K562 (cell line): ENCODE results near the gene AMZ2. TPM values are rescaled to one million over a fixed set of nuclear protein-coding genes. Genes with fewer than 3 reads are reported as not detected.

Experiments used
- ATAC-seq: fragments of 200-7000 bp; cut with Tn5 transposase; 3 replicates; pipeline ENCODE4 v1.9.1; 2020; ENCODE audit warnings: moderate library complexity
- BruUV-seq: library from RNA; stranded (reverse); fragments of 400-500 nt; replicated peaks from 2 replicates; lab custom pipeline; 2021; lab: Mats Ljungman, UMichigan
- CTCF ChIA-PET: fragments of 300-600 bp; formaldehyde crosslinking; extraction: SDS; loops from one replicate; lab custom pipeline; 2021; ENCODE audit warnings: low intra/inter-chr PET ratio; lab: Yijun Ruan, JAX
- POLR2A ChIA-PET: fragments of 300-600, 350-650 bp; sonication (Branson Sonifier 250); formaldehyde crosslinking; extraction: SDS; loops from one replicate; lab custom pipeline; 2021; ENCODE audit warnings: antibody characterized with exemption, inconsistent platforms; lab: Yijun Ruan, JAX
- DNase-seq, 4 experiments: peaks; one replicate each; pipeline versions ENCODE4 v3.0.0 to v3.0.0-alpha.2; 2011 to 2018; ENCODE audit warnings: low spot score in 3 of 4, mixed read lengths in 3 of 4; ENCODE audit errors: extremely low read depth in 1 of 4
- FAIRE-seq: peaks from 2 replicates; lab custom pipeline; 2011; peaks lifted over from hg19 to GRCh38; lab: Jason Lieb, UNC
- H2AFZ ChIP-seq: 2 replicates; pipeline ENCODE4 v1.6.0; 2011; ENCODE audit warnings: low read depth, low read length, control low read depth, inconsistent platforms
- H3K27ac ChIP-seq: fragments of 200-600 bp; 3 replicates; pipeline ENCODE4 v1.8.0; 2011; ENCODE audit warnings: low read depth, mild to moderate bottlenecking, control low read depth, inconsistent platforms, low read length, moderate library complexity, mixed read lengths; ENCODE audit errors: extremely low read depth
- H3K27me3 ChIP-seq, 2 experiments: fragments of 300-600 bp in 1 of 2; 2 replicates in 1 of 2; 3 replicates in 1 of 2; pipeline versions ENCODE4 v1.6.0 to v1.8.0; 2011; ENCODE audit warnings: inconsistent platforms in 2 of 2, low read length in 2 of 2, mild to moderate bottlenecking in 1 of 2, mixed read lengths in 1 of 2, moderate library complexity in 1 of 2; ENCODE audit not compliant: control insufficient read depth in 2 of 2, insufficient read depth in 2 of 2
- H3K36me3 ChIP-seq: fragments of 300-600 bp; 3 replicates; pipeline ENCODE4 v1.8.0; 2011; ENCODE audit warnings: mild to moderate bottlenecking, low read length, inconsistent platforms; ENCODE audit not compliant: control insufficient read depth, insufficient read depth
- H3K4me1 ChIP-seq, 2 experiments: fragments of 200-600 bp in 1 of 2; replicated peaks in 1 of 2; 2 replicates in 1 of 2; 3 replicates in 1 of 2; pipeline versions ENCODE4 v1.5.1 to v1.8.0; 2011; ENCODE audit warnings: inconsistent platforms in 2 of 2, low read length in 2 of 2, mild to moderate bottlenecking in 1 of 2, mixed read lengths in 1 of 2, moderate library complexity in 1 of 2; ENCODE audit not compliant: control insufficient read depth in 2 of 2, insufficient read depth in 2 of 2
- H3K4me2 ChIP-seq: 2 replicates; pipeline ENCODE4 v1.6.1; 2011; ENCODE audit warnings: low read length, control low read depth, inconsistent platforms, mixed read lengths; ENCODE audit not compliant: insufficient read depth
- H3K4me3 ChIP-seq: fragments of 200-600 bp; sonication (generic), shearing (Covaris generic); 2 replicates; pipeline ENCODE4 v1.5.1; 2016; ENCODE audit warnings: control low read depth, inconsistent platforms
- H3K79me2 ChIP-seq: fragments of 200-600 bp; 3 replicates; pipeline ENCODE4 v1.8.0; 2011; ENCODE audit warnings: low read length, inconsistent platforms; ENCODE audit not compliant: control insufficient read depth, insufficient read depth
- H3K9ac ChIP-seq, 2 experiments: 2 replicates each; pipeline versions ENCODE4 v1.6.0 to v1.6.1; 2011; ENCODE audit warnings: low read depth in 2 of 2, low read length in 2 of 2, control low read depth in 1 of 2, inconsistent platforms in 1 of 2, mild to moderate bottlenecking in 1 of 2, mixed read lengths in 1 of 2; ENCODE audit not compliant: insufficient read depth in 1 of 2
- H3K9me1 ChIP-seq: one replicate; pipeline ENCODE4 v1.6.0; 2011; ENCODE audit warnings: inconsistent platforms, mild to moderate bottlenecking, low read length, moderate library complexity; ENCODE audit not compliant: control insufficient read depth, insufficient read depth
- H3K9me3 ChIP-seq: replicated peaks from 2 replicates; pipeline ENCODE4 v1.5.1; 2011; ENCODE audit warnings: low read depth, low read length, inconsistent platforms; ENCODE audit not compliant: control insufficient read depth, insufficient read depth
- H4K20me1 ChIP-seq: replicated peaks from 2 replicates; pipeline ENCODE4 v1.6.1; 2011; ENCODE audit warnings: low read length, inconsistent platforms, mixed read lengths; ENCODE audit not compliant: control insufficient read depth, insufficient read depth
- CTBP1 ChIP-seq: fragments of 450-650 bp; IDR thresholded peaks from 2 replicates; pipeline ENCODE4 v1.6.1; 2016; ENCODE audit warnings: borderline replicate concordance
- ETV5 ChIP-seq: sonication (generic); formaldehyde crosslinking; IDR thresholded peaks from 2 replicates; pipeline ENCODE4 v1.4.0; 2020; ENCODE audit warnings: low read depth, mild to moderate bottlenecking, missing genetic modification reagents
- KDM2B ChIP-seq: fragments of 250-450 bp; sonication (Bioruptor Pico); IDR thresholded peaks from 2 replicates; pipeline ENCODE4 v1.8.0; 2021; ENCODE audit warnings: mild to moderate bottlenecking, moderate library complexity
- MBD1 ChIP-seq: fragments of 250-450 bp; sonication (Bioruptor Pico); IDR thresholded peaks from 2 replicates; pipeline ENCODE4 v1.8.0; 2022; ENCODE audit warnings: inconsistent platforms
- MTF1 ChIP-seq: fragments of 250-450 bp; sonication (Bioruptor Pico); IDR thresholded peaks from 2 replicates; pipeline ENCODE4 v1.9.0; 2021; ENCODE audit warnings: moderate library complexity, mild to moderate bottlenecking, inconsistent platforms, borderline replicate concordance
- NR3C1 ChIP-seq: sonication (generic); formaldehyde crosslinking; IDR thresholded peaks from 2 replicates; pipeline ENCODE4 v1.8.1; 2022; ENCODE audit warnings: missing genetic modification reagents
- NUFIP1 ChIP-seq: fragments of 450-650 bp; IDR thresholded peaks from 2 replicates; pipeline ENCODE4 v1.6.1; 2018; ENCODE audit not compliant: partially characterized antibody
- POLR3A ChIP-seq: IDR thresholded peaks from 2 replicates; pipeline ENCODE4 v1.6.1; 2011; ENCODE audit warnings: borderline replicate concordance, mild to moderate bottlenecking, moderate library complexity; ENCODE audit not compliant: insufficient read length, insufficient read depth; ENCODE audit errors: extremely low read depth
- TARDBP ChIP-seq: fragments of 450-650 bp; IDR thresholded peaks from 2 replicates; pipeline ENCODE4 v1.6.1; 2016
- THRAP3 ChIP-seq: fragments of 450-650 bp; IDR thresholded peaks from 2 replicates; pipeline ENCODE4 v1.6.1; 2016; ENCODE audit warnings: mild to moderate bottlenecking, inconsistent platforms, borderline replicate concordance
- ZKSCAN8 ChIP-seq: fragments of 200-800 bp; sonication (Bioruptor generic); IDR thresholded peaks from 2 replicates; pipeline ENCODE4 v1.6.1; 2016; ENCODE audit warnings: missing genetic modification characterization, missing compliant biosample characterization
- ZNF224 ChIP-seq: sonication (generic); formaldehyde crosslinking; IDR thresholded peaks from 2 replicates; pipeline ENCODE4 v1.8.0; 2022; ENCODE audit warnings: mild to moderate bottlenecking, missing genetic modification reagents
- ZNF3 ChIP-seq: fragments of 250-450 bp; sonication (Bioruptor Pico); IDR thresholded peaks from 2 replicates; pipeline ENCODE4 v1.5.0; 2021; ENCODE audit warnings: mild to moderate bottlenecking, moderate library complexity
- ZNF507 ChIP-seq: conservative IDR thresholded peaks from 2 replicates; pipeline ENCODE4 v1.6.1; 2017; ENCODE audit warnings: missing genetic modification characterization, missing compliant biosample characterization
- ZNF707 ChIP-seq: fragments of 250-450 bp; sonication (Bioruptor Pico); conservative IDR thresholded peaks from 2 replicates; pipeline ENCODE4 v1.8.0; 2022; ENCODE audit warnings: inconsistent platforms, mild to moderate bottlenecking, moderate library complexity
- WGBS: fragments of 100-300 bp; shearing (Covaris generic); methylation state at CpG from one replicate; pipeline ENCODE4 v1.1.6; 2016; ENCODE audit warnings: low coverage, mixed read lengths; ENCODE audit not compliant: insufficient coverage; ENCODE audit errors: missing lambda C conversion rate; 5-methylcytosine and 5-hydroxymethylcytosine counted together
- in situ Hi-C: fragments of 300-500 bp; cut with MboI; formaldehyde crosslinking; loops from 4 replicates; pipeline ENCODE4 v1.15.0; 2018; ENCODE audit warnings: inconsistent platforms, mixed read lengths
- intact Hi-C: fragments of 100-400 bp; cut with micrococcal nuclease; formaldehyde crosslinking; loops from 2 replicates; pipeline ENCODE4 v1.14.2; 2022
- polyA plus RNA-seq, 8 experiments: library from polyadenylated mRNA; depleted of rRNA in 4 of 8; stranded (reverse) in 5 of 8; unstranded in 3 of 8; fragments of >200 nt; fragmentation: Nextera tagmentation in 2 of 8; fragmentation: Illumina TruSeq in 1 of 8; extraction: Ambion mirVana in 2 of 8; extraction: Trizol in 1 of 8; gene quantifications; 2 replicates each; pipeline versions ENCODE4 v1.2.1 to v1.2.3, GENCODE V29; 2011 to 2014; ENCODE audit warnings: inconsistent platforms in 1 of 8, missing spikeins in 1 of 8
- total RNA-seq, 7 experiments: library from RNA; depleted of rRNA in 6 of 7; stranded (reverse); fragments of >200 nt in 6 of 7; fragmentation: Illumina TruSeq in 2 of 7; extraction: Trizol in 2 of 7; gene quantifications; 2 replicates each; pipeline versions ENCODE4 v1.2.1 to v1.2.3, GENCODE V29; 2011 to 2021; ENCODE audit warnings: low replicate concordance in 1 of 7
- TF ChIP-seq, protein P1 (sequence below): fragments of 250-450 bp; sonication (Bioruptor Pico); IDR thresholded peaks from 2 replicates; pipeline ENCODE4 v1.4.0; 2020
- TF ChIP-seq, protein P2 (sequence below): fragments of 250-450 bp; sonication (Bioruptor Pico); IDR thresholded peaks from 2 replicates; pipeline ENCODE4 v1.8.0; 2021; ENCODE audit warnings: moderate library complexity, mild to moderate bottlenecking, inconsistent platforms
- TF ChIP-seq, protein P3 (sequence below), 2 experiments: fragments of 450-650 bp; IDR thresholded peaks; 2 replicates each; pipeline ENCODE4 v1.6.1; 2016

AMZ2 gene
- total and polyA plus RNA-seq, 9 of the 15 experiments (the other 6 are each of a cell fraction or from before 2014, with no cell fraction given), result 22.6 to 92.2 (median 52.6) TPM

GRCh38 chr17:68199837-68200688 lies 47.8 kb upstream of the AMZ2 start:
- in situ Hi-C loops, result no loop called here
- DNase-seq, result no peak
- TF ChIP-seq THRAP3, result no peak
- TF ChIP-seq MTF1 (CRISPR knock-in tag), result no peak
- TF ChIP-seq, protein P1, sequence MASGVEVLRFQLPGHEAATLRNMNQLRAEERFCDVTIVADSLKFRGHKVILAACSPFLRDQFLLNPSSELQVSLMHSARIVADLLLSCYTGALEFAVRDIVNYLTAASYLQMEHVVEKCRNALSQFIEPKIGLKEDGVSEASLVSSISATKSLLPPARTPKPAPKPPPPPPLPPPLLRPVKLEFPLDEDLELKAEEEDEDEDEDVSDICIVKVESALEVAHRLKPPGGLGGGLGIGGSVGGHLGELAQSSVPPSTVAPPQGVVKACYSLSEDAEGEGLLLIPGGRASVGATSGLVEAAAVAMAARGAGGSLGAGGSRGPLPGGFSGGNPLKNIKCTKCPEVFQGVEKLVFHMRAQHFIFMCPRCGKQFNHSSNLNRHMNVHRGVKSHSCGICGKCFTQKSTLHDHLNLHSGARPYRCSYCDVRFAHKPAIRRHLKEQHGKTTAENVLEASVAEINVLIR (CRISPR knock-in tag), result no peak
- TF ChIP-seq ZNF507 (tag), result no peak
- TF ChIP-seq TARDBP, result no peak
- no peak for TF ChIP-seq NR3C1
- TF ChIP-seq, protein P2, sequence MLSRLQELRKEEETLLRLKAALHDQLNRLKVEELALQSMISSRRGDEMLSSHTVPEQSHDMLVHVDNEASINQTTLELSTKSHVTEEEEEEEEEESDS (CRISPR knock-in tag), result no peak
- no peak for TF ChIP-seq ZNF224 (CRISPR knock-in tag)
- no peak for TF ChIP-seq ETV5 (CRISPR knock-in tag)
- TF ChIP-seq ZNF707, result no peak
- TF ChIP-seq ZNF3 (CRISPR knock-in tag), result no peak
- no peak for TF ChIP-seq KDM2B (CRISPR knock-in tag)
- TF ChIP-seq ZKSCAN8, result no peak
- TF ChIP-seq CTBP1, result no peak
- no peak for TF ChIP-seq MBD1 (CRISPR knock-in tag)
- TF ChIP-seq, protein P3, sequence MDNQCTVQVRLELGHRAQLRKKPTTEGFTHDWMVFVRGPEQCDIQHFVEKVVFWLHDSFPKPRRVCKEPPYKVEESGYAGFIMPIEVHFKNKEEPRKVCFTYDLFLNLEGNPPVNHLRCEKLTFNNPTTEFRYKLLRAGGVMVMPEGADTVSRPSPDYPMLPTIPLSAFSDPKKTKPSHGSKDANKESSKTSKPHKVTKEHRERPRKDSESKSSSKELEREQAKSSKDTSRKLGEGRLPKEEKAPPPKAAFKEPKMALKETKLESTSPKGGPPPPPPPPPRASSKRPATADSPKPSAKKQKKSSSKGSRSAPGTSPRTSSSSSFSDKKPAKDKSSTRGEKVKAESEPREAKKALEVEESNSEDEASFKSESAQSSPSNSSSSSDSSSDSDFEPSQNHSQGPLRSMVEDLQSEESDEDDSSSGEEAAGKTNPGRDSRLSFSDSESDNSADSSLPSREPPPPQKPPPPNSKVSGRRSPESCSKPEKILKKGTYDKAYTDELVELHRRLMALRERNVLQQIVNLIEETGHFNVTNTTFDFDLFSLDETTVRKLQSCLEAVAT (IDR thresholded peaks at IDR 0.05), result no peak
- no peak for TF ChIP-seq POLR3A
- no peak for TF ChIP-seq NUFIP1

More at GRCh38 chr17:68199837-68200688, 47.8 kb upstream of the AMZ2 start:
- H3K27me3 ChIP-seq, result peaks cover 9 to 41% of the 10 kb centered on the region in 2 experiments; a peak in 3 of 5 replicates
- no TSS peak for BruUV-seq
- no peaks in the 10 kb centered on the region for H3K79me2 ChIP-seq
- H3K4me3 ChIP-seq, result no peak overlapping the region
- FAIRE-seq (peak; percentile 11), ATAC-seq (no peak)
- H3K4me2 ChIP-seq, result peak overlapping the region; percentile 67
- CTCF ChIA-PET, result interaction anchor here (0.6 to 1.5 kb wide), 3 partner anchors 19 to 268 kb away, joined by 3 to 8 read pairs (median 5); no protein-coding TSS in a partner anchor
- H4K20me1 ChIP-seq, result no peaks in the 10 kb centered on the region
- no peak overlapping the region for H3K27ac ChIP-seq
- intact Hi-C loops, result loop anchor here (2.0 kb wide), 1 partner anchor 27 kb away; no protein-coding TSS in a partner anchor
- H3K4me1 ChIP-seq, result peaks cover 3 to 41% of the 10 kb centered on the region in 2 experiments; a peak in 2 of 5 replicates
- H2AFZ ChIP-seq, result peak overlapping the region; percentile 73
- no peaks in the 10 kb centered on the region for H3K9me3 ChIP-seq
- no peaks in the 10 kb centered on the region for H3K36me3 ChIP-seq
- peak overlapping the region in 1 of 2 experiments; percentile 78; a peak in 2 of 4 replicates for H3K9ac ChIP-seq
- POLR2A ChIA-PET, result interaction anchor here (0.6 to 0.7 kb wide), 2 partner anchors 145 to 224 kb away, joined by 3 to 4 read pairs; no protein-coding TSS in a partner anchor
- WGBS, result 28% methylated on average over 28 of the region's 30 CpGs
- no peaks in the 10 kb centered on the region for H3K9me1 ChIP-seq
